LoVo (cell line): ENCODE results near the gene RASGRF2.

ENCODE experiments used
- DNase-seq: peaks from one replicate; pipeline ENCODE4 v3.0.0-alpha.2; 2016; ENCODE audit warnings: low spot score

Gene RASGRF2

GRCh38 chr5:81204205-81204604, 244.0 kb downstream of the RASGRF2 start:
- DNase-seq, result no peak

- no peak for DNase-seq
Measured at GRCh38 chr5:81205058-81205457, 244.9 kb downstream of the RASGRF2 start.

DNA sequence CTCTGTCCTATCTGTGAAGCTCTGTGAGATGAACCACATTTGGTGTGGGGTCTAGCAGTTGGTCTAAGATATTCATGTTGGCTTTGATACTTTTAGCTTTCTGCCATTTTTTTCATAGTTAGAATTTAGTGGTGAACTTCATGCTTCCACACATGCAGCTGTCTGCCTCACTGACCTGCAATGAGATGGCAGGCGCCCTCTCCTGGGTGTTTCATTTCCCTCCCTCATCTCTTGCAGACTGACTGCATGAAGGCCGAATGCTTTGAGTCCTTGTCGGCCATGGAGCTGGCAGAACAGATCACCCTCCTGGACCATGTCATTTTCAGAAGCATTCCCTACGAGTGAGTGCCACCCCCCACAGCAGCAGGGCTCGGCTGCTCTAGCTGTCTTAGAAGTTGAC, 246.8 kb downstream of the RASGRF2 start:
- no peak for DNase-seq

GRCh38 chr5:81208904-81209303, 248.7 kb downstream of the RASGRF2 start:
- no peak for DNase-seq

GRCh38 chr5:81209386-81209785, 249.2 kb downstream of the RASGRF2 start:
- DNase-seq, result no peak

- DNase-seq, result no peak
Measured at GRCh38 chr5:81209869-81210493, 249.8 kb downstream of the RASGRF2 start.

DNA sequence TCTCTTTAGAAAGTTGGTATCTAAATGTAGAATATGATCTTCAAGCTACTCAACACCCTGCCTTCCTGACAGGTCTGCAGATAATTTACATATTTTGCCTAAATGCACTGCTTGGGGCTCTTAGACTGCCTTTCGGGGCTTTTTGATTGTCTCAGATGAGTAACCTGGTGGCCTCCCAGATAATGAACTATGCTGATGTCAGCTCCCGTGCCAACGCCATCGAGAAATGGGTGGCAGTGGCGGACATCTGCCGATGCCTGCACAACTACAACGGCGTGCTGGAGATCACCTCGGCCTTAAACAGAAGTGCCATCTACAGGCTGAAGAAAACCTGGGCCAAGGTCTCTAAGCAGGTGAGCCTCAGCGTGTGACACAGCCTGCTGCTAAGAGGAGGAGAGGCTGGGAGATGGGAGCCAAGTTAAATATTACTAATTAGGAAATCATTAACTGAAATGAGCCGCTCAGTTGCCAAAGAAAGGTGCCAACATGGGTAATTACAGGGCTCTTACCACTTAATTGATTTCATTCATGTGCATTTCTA, 252.1 kb downstream of the RASGRF2 start:
- no peak for DNase-seq

- DNase-seq, result no peak
Measured at GRCh38 chr5:81213070-81213469, 252.9 kb downstream of the RASGRF2 start.

GRCh38 chr5:81214848-81215247, 254.7 kb downstream of the RASGRF2 start:
- no peak for DNase-seq

GRCh38 chr5:81216152-81216551, 256.0 kb downstream of the RASGRF2 start:
- no peak for DNase-seq

DNA sequence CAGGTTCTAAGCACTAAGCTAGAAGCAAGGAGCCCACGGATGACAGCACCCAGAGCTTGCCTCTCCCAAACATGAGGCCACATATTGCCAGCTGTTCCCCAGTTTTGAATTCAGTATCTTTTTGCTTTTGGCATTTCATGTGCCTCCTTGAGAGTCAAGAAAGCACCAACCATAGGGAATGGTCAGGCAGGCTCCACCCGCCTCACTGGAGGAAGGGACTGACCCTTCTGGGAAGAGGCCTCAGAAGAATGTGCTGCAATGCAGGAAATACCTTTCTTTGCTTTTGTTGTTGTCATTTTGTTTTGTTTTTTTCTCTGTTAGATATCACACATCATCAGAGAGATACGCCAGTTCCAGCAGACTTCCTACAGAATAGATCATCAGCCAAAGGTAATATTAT, 259.2 kb downstream of the RASGRF2 start:
- DNase-seq, result no peak

DNA sequence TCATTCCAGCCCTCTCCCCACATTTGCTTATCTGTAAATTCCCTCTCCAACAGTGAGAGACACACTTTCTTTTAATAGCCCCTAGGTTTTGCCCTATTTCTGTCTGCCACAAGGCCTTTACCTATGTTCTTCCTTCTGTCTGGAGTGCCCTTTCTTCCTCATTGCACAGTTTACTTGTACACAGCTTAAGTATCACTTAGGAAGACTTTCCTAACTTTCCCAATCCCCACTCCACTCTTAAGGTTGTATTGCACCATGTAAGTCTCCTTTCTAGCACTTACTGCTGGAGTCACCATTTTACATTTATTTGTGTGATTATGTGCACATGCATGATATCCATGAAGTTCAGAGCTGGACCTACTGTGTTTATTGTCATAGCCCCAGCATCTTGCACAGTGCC, 262.1 kb downstream of the RASGRF2 start:
- DNase-seq, result no peak

- no peak for DNase-seq
Measured at GRCh38 chr5:81225463-81225862, 265.3 kb downstream of the RASGRF2 start.

DNA sequence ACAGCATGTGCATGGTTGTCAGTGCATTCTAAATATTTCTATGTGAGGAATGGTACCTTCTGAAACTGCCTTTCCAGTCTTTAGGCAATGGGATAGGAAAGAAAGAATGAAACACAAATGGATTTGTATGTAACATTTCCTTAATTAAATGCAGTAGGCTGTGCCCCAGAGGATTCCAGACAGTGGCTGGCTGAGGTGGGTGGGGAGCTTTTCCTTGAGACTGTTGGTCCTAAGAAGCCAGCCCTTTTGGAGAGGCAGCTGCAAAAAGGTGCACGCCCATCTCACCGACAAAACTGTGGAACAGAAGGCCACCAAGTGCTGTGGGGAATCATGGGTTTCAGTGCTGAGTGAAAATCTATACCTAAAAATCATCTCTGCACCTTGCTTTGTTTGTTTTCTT, 266.1 kb downstream of the RASGRF2 start:
- no peak for DNase-seq

GRCh38 chr5:81226949-81227348, 266.8 kb downstream of the RASGRF2 start:
- DNase-seq, result no peak

DNA sequence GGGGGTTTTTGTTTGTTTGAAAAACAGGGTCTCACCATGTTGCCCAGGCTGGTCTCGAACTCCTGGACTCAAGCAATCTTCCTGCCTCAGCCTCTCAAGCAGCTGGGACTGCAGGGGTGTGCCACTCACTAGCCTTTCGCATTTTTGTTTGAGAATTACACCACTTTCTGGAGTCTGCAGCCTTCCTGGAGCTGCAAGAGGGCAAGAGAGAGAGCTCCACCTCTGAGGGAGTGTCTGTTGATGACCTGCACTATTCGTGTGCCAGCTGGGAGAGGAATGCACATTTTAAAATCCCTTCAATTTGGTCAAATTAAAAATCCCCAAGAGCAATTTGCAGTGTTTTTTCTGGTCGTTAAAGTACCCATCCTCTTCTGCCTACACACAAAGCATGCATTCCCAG, 267.9 kb downstream of the RASGRF2 start:
- no peak for DNase-seq

- DNase-seq, result no peak
Measured at GRCh38 chr5:81230416-81230815, 270.3 kb downstream of the RASGRF2 start.

- DNase-seq, result no peak
Measured at GRCh38 chr5:81232464-81233079, 272.4 kb downstream of the RASGRF2 start.

GRCh38 chr5:81233080-81233634, 273.0 kb downstream of the RASGRF2 start, which contains the start of gene CKMT2:
Gene CKMT2 (plus strand): TSS chr5:81233322. CDS start chr5:81251133, 17,811 bp downstream.
- no peak for DNase-seq

- DNase-seq, result no peak
Measured at GRCh38 chr5:81234299-81234698, 274.1 kb downstream of the RASGRF2 start.

GRCh38 chr5:81234801-81235200, 274.6 kb downstream of the RASGRF2 start:
- DNase-seq, result no peak

DNA sequence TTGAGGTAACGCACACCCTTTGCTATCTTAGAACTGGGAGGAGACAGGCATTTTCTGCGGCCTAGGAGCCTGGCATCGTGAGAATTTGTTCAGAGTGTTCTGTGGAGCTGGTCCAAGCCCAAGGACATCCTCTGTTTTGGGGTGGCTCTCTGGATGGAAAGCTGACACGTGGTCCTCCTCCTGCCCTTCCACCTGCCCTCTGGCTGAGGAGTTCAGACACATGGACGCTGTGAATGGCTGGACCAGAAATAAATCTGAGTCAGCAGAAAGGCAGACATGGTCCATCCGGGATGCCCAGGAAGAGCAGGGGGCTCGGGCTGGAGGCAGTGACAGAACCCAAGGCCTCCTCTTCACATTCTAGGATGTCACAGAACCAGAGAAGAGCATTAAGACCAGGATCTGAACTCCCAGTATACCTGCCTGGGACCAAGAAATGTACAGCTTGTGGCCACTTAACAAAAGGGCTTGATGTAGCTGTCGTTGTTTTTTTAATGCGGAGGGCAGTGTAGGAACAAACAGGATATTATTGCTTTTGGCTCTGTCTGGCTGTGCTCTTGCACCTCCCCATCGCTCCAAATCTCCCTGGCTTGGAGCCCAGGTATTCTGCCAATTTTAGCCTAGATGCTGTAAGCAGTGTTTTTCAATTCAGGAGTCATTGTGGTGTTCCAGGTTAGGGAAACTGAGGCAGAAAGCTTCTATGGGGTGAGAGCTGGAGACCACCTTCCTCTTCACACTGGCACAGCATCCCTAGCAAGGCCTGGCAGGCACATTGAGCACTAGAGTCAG, 275.3 kb downstream of the RASGRF2 start:
- no peak for DNase-seq

DNA sequence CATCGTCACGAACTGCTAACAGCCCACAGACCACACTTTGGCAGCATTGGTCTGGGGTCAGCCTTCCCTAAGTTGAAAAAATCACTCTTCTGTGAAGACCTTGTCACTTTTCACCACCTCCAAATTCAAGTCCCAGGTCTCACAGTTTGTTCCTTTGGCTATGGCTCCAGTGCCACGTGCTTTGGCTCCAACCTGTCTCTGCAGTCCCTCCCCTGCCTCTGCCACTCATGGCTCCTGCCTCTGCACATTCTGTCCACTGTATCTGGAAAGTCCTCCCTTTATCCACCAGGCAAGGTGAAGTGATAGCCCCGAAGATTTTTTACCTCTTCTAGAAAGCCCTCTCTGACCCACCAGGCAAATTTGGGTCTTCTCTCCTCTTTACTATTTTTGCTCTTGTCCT, 278.3 kb downstream of the RASGRF2 start:
- DNase-seq, result no peak
